B cell (primary cell): ENCODE results near the gene TPH2. TPM values are rescaled to one million over a fixed set of nuclear protein-coding genes. Genes with fewer than 3 reads are reported as not detected.

ENCODE experiments used
- ATAC-seq: fragments of 200-7000 bp; cut with Tn5 transposase; one replicate; pipeline ENCODE4 v1.10.0; 2021; ENCODE audit warnings: low read depth, mild to moderate bottlenecking, moderate number of reproducible peaks, moderate library complexity
- CTCF ChIA-PET: fragments of 350-600 bp; sonication (Branson Sonifier 250); formaldehyde crosslinking; loops from one replicate; lab custom pipeline; 2021; ENCODE audit warnings: antibody characterized with exemption, inconsistent platforms; lab: Charles Lee
- POLR2A ChIA-PET: fragments of 350-600 bp; sonication (Branson Sonifier 250); formaldehyde crosslinking; loops from one replicate; lab custom pipeline; 2021; ENCODE audit warnings: antibody characterized with exemption; lab: Charles Lee
- DNase-seq: peaks from one replicate; pipeline ENCODE4 v3.0.0; 2013
- H2AFZ ChIP-seq: 2 replicates; pipeline ENCODE4 v1.6.1; 2012; ENCODE audit warnings: mild to moderate bottlenecking, low read depth, low read length; ENCODE audit not compliant: insufficient read depth, poor library complexity, severe bottlenecking
- H3K27ac ChIP-seq, 2 donors: 1 replicate in 1 of 2; 2 replicates in 1 of 2; pipeline ENCODE4 v1.5.1; 2012 to 2013; ENCODE audit warnings: low read length in 2 of 2, mild to moderate bottlenecking in 2 of 2, moderate library complexity in 1 of 2
- H3K27me3 ChIP-seq, 4 experiments: fragments of 200-600 bp in 1 of 4; sonication (generic) in 1 of 4; replicated peaks in 1 of 4; 1 replicate in 2 of 4; 2 replicates in 2 of 4; pipeline versions ENCODE4 v1.6.1 to v1.7.0; 2013 to 2016; ENCODE audit warnings: low read length in 3 of 4, mild to moderate bottlenecking in 2 of 4, mixed read lengths in 1 of 4, moderate library complexity in 1 of 4; ENCODE audit not compliant: insufficient read depth in 4 of 4, control insufficient read depth in 3 of 4; ENCODE audit errors: control extremely low read depth in 1 of 4
- H3K36me3 ChIP-seq, 2 experiments: replicated peaks in 1 of 2; 1 replicate in 1 of 2; 2 replicates in 1 of 2; pipeline versions ENCODE4 v1.6.1 to v1.7.1; 2013; ENCODE audit warnings: low read length in 1 of 2; ENCODE audit not compliant: insufficient read depth in 2 of 2, control insufficient read depth in 1 of 2; ENCODE audit errors: control extremely low read depth in 1 of 2, extremely low read depth in 1 of 2
- H3K4me1 ChIP-seq, 2 donors: fragments of 200-600 bp in 1 of 2; sonication (generic) in 1 of 2; 1 replicate in 1 of 2; 2 replicates in 1 of 2; pipeline versions ENCODE4 v1.5.1 to v1.6.1; 2013 to 2017; ENCODE audit warnings: low read length in 2 of 2; ENCODE audit not compliant: control insufficient read depth in 2 of 2, insufficient read depth in 2 of 2
- H3K4me2 ChIP-seq: replicated peaks from 2 replicates; pipeline ENCODE3; 2012; ENCODE audit warnings: mild to moderate bottlenecking, low read depth, low read length; ENCODE audit not compliant: poor library complexity, severe bottlenecking
- H3K4me3 ChIP-seq, 5 experiments: fragments of 200-600 bp in 1 of 5; sonication (generic) in 1 of 5; 1 replicate in 3 of 5; 2 replicates in 2 of 5; pipeline versions ENCODE4 v1.5.1 to v1.7.0; 2011 to 2016; ENCODE audit warnings: low read length in 4 of 5, mild to moderate bottlenecking in 4 of 5, low read depth in 2 of 5, control low read depth in 1 of 5, moderate library complexity in 1 of 5; ENCODE audit not compliant: insufficient read depth in 1 of 5; ENCODE audit errors: control extremely low read depth in 1 of 5, extremely low read depth in 1 of 5
- H3K79me2 ChIP-seq: fragments of 200-600 bp; sonication (generic); one replicate; pipeline ENCODE4 v1.6.0; 2016; ENCODE audit warnings: low read length; ENCODE audit not compliant: control insufficient read depth, insufficient read depth
- H3K9ac ChIP-seq: fragments of 200-600 bp; sonication (generic); 2 replicates; pipeline ENCODE4 v1.6.1; 2017; ENCODE audit warnings: mild to moderate bottlenecking, low read length, moderate library complexity
- H3K9me3 ChIP-seq, 3 donors: one replicate each; pipeline versions ENCODE4 v1.6.1 to v1.7.1; 2013; ENCODE audit warnings: low read length in 2 of 3; ENCODE audit not compliant: control insufficient read depth in 2 of 3, insufficient read depth in 1 of 3; ENCODE audit errors: control extremely low read depth in 1 of 3
- H4K20me1 ChIP-seq: 2 replicates; pipeline ENCODE4 v1.6.0; 2012; ENCODE audit warnings: mild to moderate bottlenecking, low read length; ENCODE audit not compliant: insufficient read depth, control insufficient read depth, poor library complexity, severe bottlenecking
- H3K27ac Mint-ChIP-seq: one replicate; pipeline ENCODE4 v1.8.0; 2021; ENCODE audit warnings: mixed read lengths
- H3K27me3 Mint-ChIP-seq: one replicate; pipeline ENCODE4 v1.8.0; 2021; ENCODE audit warnings: mixed read lengths
- H3K4me1 Mint-ChIP-seq: one replicate; pipeline ENCODE4 v1.8.0; 2021; ENCODE audit warnings: mixed read lengths
- H3K4me3 Mint-ChIP-seq: one replicate; pipeline ENCODE4 v1.8.0; 2021; ENCODE audit warnings: mixed read lengths
- H3K9me3 Mint-ChIP-seq: one replicate; pipeline ENCODE4 v1.8.0; 2022; ENCODE audit warnings: mixed read lengths; ENCODE audit not compliant: insufficient read depth
- CTCF ChIP-seq: fragments of 200-600 bp; IDR thresholded peaks from one replicate; pipeline ENCODE4 v1.8.0; 2022; ENCODE audit warnings: antibody characterized with exemption, mild to moderate bottlenecking
- EZH2 ChIP-seq: IDR thresholded peaks from 2 replicates; pipeline ENCODE4 v1.6.1; 2012; ENCODE audit warnings: borderline replicate concordance, low read depth, mild to moderate bottlenecking, moderate library complexity, low read length; ENCODE audit not compliant: insufficient read depth, poor library complexity, severe bottlenecking
- WGBS: methylation state at CpG from one replicate; pipeline ENCODE4 v1.1.5; 2013; ENCODE audit warnings: missing lambda C conversion rate; ENCODE audit not compliant: insufficient coverage; 5-methylcytosine and 5-hydroxymethylcytosine counted together
- intact Hi-C: fragments of 100-400 bp; cut with micrococcal nuclease; formaldehyde crosslinking; loops from one replicate; pipeline ENCODE4 v1.10.0; 2022
- polyA minus RNA-seq: library from RNA; depleted of rRNA, polyadenylated mRNA; stranded (reverse); fragments of >200 nt; gene quantifications from 2 replicates; pipeline ENCODE4 v1.2.3, GENCODE V29; 2012
- polyA plus RNA-seq: library from polyadenylated mRNA; depleted of rRNA; stranded (reverse); fragments of >200 nt; gene quantifications from 2 replicates; pipeline ENCODE4 v1.2.3, GENCODE V29; 2012
- total RNA-seq, 2 donors: library from RNA; stranded (reverse); fragments of 120-200 nt in 1 of 2; gene quantifications; 1 replicate in 1 of 2; 2 replicates in 1 of 2; pipeline versions ENCODE4 v1.2.3 to v1.2.4, GENCODE V29; 2013 to 2022

TPH2 gene
- total RNA-seq = not detected in 2 replicates
- total RNA-seq (2013) = not detected
- polyA plus RNA-seq = not detected in 2 replicates
- polyA minus RNA-seq = not detected in 2 replicates

- Histone ChIP-seq H2AFZ (no peak within 1 kb of the TSS), H4K20me1 (no peaks in the 10 kb centered on the region), H3K4me2 (no peak within 1 kb of the TSS), H3K27ac (no peak within 1 kb of the TSS), H3K27me3 (peaks cover 0 to 34% (median 6%) of the 10 kb centered on the region in 4 experiments), H3K4me3 (no peak within 1 kb of the TSS), H3K9me3 (no peaks in the 10 kb centered on the region), H3K36me3 (no peaks in the 10 kb centered on the region), H3K4me1 (no peaks in the 10 kb centered on the region), H3K79me2 (no peaks in the 10 kb centered on the region), H3K9ac (no peak within 1 kb of the TSS)
- ChIA-PET POLR2A (no interaction called here), CTCF (no interaction called here)
- DNase-seq = peak; percentile 33
- Mint-ChIP-seq H3K27ac (no peak within 1 kb of the TSS), H3K4me3 (no peak within 1 kb of the TSS), H3K27me3 (peaks cover 59% of the 10 kb centered on the region), H3K4me1 (no peaks in the 10 kb centered on the region), H3K9me3 (no peaks in the 10 kb centered on the region)
- intact Hi-C loops = no loop called here
- peak; percentile 45 for ATAC-seq
- peak; percentile 56 for TF ChIP-seq CTCF
- TF ChIP-seq EZH2 = no peak
- 11% methylated on average over 4 of the region's 16 CpGs for WGBS
Observed at GRCh38 chr12:71938728-71939385, at the start of gene TPH2. Gene TPH2 (plus strand): TSS chr12:71938845. CDS start chr12:71938987, 142 bp downstream.

GRCh38 chr12:71890475-71890874 is 48.2 kb upstream of the TPH2 start:
- DNase-seq = peak; percentile 13
- Mint-ChIP-seq H3K9me3 (peaks cover 1% of the 10 kb centered on the region), H3K27ac (no peak overlapping the region), H3K4me3 (no peak overlapping the region), H3K4me1 (peaks cover 8% of the 10 kb centered on the region), H3K27me3 (no peaks in the 10 kb centered on the region)
- ChIA-PET POLR2A (no interaction called here), CTCF (no interaction called here)
- ATAC-seq = no peak
- Histone ChIP-seq H4K20me1 (no peaks in the 10 kb centered on the region), H3K4me3 (no peak overlapping the region), H3K4me1 (no peaks in the 10 kb centered on the region), H2AFZ (no peak overlapping the region), H3K4me2 (no peak overlapping the region), H3K9ac (no peak overlapping the region), H3K27me3 (no peaks in the 10 kb centered on the region), H3K27ac (no peak overlapping the region), H3K9me3 (peaks cover 0 to 1% (median 0%) of the 10 kb centered on the region in 3 donors), H3K36me3 (peaks cover 6 to 35% of the 10 kb centered on the region in 2 experiments), H3K79me2 (no peaks in the 10 kb centered on the region)
- intact Hi-C loops = loop anchor here (10.0 kb wide), 1 partner anchor 276 kb away; no protein-coding TSS in a partner anchor
- TF ChIP-seq CTCF = no peak
- no peak for TF ChIP-seq EZH2
- WGBS = 67% methylated on average over 1 of the region's 3 CpGs
